HG02938 (cell line): ENCODE measurements around the gene MTHFD2L.
A peak's percentile ranks its signal among the peaks of the same experiment; 100 is the strongest.
"Not testable (repeated sequence)": the region's sequence is repeated elsewhere in the genome, so short reads cannot be mapped to it uniquely, and the experiment has no call there.

Experiments
- ATAC-seq: cut with Tn5 transposase; IDR thresholded peaks from one replicate; pipeline ENCODE4 v1.9.1; 2021; ENCODE audit warnings: mild to moderate bottlenecking, moderate library complexity; ENCODE audit not compliant: unreplicated experiment

The MTHFD2L gene

DNA sequence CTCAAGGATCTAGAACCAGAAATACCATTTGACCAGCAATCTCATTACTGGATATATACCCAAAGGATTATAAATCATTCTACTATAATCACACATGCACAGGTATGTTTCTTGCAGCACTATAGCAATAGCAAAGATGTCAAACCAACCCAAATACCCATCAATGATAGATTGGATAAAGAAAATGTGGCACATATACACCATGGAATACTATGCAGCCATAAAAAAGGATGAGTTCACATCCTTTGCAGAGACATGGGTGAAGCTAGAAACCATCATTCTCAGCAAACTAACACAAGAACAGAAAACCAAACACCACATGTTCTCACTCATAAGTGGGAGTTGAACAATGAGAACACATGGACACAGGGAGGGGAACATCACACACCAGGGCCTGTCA, 25.7 kb upstream of the MTHFD2L start:
- not testable (repeated sequence) for ATAC-seq

DNA sequence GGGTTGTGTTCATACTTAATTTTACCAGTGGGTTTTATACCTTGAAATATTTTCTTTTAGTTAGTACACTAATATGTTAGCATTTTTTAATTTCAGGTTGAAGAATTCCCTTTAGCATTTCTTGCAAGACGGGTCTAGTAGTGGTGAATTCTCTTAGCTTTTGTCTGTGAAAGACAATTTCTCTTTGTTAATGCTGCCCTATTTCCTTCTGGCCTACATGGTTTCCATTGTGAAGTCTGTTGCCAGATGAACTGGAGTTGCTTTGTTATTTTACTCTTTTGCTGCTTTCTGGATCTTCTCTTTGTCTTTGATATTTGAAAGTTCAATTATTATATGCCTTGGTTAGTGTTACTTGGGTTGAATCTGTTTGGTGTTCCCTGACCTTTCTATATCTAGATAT, 25.0 kb upstream of the MTHFD2L start:
- ATAC-seq = no peak

DNA sequence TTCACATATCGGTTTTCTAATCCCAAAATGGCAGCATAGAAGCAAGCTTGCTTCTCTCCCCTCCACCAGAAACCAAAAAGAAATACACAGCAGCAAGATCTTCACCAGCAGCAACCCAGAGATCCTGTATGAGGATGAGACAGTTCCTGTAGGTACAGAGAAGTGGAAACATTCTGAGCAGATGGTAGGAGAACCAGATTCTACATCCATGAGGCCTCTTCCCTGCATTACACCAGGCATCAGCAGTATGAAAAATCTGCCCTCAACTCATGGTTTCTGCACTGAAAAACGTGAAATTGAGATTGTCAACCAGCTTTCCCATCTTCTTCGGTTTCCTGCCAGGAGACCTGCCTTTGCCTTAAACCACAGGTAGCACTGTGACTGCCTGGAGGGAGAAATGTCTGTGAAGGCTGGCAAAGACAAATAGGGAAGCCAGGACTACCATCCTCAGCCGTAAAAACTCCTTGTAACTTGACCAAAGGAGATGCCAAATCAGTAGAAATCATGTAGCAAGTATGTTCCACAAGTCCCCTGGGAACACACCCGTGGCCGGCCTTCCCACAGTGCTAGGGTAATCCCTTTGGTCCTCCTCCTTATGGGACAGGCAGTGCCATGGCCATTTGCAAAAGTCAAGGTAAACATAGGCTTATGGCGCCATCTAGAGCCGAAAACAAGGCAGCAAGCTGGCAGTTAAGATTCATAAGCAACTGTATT, 24.0 kb upstream of the MTHFD2L start:
- ATAC-seq = peak; percentile 89

DNA sequence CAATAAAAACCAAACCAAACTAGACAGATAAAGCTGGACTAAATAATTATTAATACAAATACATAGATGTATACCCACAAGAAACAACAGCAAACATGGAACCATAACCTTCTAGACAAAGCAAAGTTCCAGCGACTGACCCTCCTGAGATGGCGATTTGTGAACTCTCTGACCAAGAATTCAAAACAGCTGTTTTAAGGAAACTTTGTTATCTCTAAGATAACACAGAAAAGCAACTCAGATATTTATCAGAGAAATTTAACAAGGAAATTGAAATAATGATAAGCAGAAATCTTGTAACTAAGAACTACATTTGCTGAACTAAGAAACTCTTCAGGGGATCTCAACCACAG, 23.4 kb upstream of the MTHFD2L start:
- ATAC-seq = no peak

DNA sequence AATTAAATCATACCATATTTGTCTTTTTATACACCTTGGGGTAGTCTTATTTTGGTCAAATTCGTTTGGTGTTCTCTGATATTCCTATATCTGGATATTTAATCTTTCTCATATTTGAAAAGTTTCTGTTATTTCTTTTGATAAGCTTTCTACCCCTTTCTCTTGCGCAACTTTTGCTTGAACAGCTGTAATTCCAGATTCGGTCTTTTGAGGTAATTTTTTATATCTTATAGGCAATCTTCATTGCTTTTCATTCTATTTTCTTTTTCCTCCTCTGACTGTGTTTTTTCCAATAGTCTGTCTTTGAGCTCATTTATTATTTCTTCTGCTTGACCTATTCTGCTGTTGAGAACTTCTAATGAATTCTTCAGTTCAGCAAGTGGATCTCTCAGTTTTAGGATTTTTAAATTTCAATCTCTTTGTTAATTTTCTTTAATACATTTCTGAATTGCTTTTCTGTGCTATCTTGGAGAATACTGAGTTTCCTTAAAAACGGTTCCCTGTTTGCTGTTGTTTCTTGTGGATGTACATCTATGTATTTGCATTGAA, 11.3 kb upstream of the MTHFD2L start:
- ATAC-seq = no peak

DNA sequence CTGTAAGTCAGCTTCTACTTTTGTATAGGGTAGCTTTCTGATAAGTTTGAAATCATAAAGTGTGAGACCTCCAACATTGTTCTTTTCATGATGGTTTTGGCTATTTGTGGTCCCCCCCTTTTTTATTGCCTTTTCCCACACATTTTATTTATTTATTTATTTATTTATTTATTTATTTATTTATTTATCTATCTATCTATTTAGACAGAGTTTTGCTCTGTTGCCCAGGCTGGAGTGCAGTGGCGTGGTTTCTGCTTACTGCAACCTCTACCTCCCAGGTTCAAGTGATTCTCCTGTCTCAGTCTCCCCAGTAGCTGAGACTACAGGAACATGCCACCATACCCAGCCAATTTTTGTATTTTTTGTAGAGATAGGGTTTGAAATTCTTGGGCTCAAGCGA, 9.7 kb upstream of the MTHFD2L start:
- no peak for ATAC-seq

DNA sequence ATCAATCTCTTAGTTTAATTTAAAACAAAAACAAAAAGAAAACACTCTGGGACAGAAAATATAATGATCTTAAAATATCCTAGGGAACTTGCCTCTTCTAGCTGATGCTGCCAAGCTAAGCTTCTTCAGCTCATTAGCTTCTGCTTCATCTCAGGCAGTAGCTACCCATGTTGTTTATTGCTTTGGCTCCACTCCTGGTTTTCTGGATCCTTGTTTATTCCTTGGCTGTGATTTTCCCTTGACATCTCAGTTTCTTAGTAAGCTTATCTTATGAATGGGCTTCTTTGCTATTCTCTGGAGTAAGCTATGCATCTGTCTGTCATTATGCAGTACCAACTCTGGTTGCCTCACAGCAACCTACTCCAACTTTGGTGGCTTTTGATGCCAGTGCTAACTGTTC, 5.1 kb upstream of the MTHFD2L start:
- ATAC-seq = no peak

DNA sequence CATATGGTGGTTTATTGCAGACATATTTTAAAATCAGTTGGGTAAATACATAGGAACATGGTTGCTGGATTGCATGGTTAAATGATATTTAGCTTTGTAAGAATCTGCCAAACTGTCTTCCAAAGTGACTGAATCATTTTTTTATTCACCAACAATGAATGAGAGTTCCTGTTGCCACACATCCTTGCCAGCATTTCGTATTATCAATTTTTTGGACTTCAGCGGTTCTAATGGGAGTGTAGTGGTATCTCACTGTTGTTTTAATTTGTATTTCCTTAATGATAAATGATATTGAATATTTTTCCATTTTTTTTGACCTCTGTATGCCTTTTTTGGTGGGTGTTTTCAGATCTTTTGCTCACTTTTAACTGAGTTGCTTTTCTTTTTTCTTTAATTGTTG, 1.4 kb upstream of the MTHFD2L start:
- ATAC-seq = no peak

DNA sequence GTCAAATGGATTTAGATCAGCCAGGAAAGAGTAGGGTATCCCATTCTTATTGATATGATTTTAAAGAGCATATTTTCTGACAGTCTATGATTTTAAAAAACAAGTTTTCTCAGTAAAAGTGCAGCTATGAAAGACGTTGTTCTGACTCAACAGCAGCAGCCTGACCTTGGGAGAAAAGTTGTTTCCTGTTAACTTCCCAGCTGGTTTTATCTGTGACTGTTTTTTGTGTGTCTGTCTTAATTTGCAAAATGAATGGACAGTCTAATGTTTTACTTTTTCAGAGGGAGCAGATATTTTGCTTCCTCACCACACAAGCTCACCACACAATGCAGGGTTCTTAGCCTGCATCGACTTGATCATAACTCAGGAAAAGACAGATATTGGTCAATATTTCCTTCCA, 764 bp upstream of the MTHFD2L start:
- ATAC-seq = no peak

DNA sequence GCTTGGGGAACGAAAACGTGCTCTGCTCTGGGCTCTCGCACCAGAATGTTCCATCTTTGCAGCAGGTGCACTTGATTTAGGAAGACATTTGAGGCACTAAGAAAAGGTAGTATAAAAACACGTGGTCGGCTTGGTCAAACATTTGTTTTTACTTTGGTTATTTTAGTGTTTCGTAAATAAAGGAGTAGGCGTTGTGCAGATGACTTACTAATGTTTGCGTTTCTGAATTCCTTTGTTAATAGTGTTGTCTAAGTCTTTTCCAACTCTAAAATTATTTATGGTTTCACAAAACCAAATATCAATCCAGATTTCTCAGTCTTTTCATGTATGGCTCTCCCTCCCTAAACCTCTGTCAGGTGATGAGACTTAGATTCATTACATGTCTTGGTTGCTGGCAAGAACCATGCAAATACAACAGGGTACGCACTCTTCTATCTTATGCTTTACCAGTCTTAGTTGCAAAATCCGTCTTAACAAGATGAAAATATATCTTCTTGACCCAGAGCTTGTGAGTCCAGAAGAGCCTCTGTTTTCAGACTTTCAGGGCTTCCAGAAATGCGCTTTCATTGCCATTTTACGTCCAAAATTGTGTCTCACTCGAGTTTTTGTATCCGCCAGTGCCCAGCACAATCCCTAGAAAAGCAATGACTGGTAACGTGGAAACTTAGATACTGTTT, 686 bp downstream of the MTHFD2L start:
- ATAC-seq = no peak

DNA sequence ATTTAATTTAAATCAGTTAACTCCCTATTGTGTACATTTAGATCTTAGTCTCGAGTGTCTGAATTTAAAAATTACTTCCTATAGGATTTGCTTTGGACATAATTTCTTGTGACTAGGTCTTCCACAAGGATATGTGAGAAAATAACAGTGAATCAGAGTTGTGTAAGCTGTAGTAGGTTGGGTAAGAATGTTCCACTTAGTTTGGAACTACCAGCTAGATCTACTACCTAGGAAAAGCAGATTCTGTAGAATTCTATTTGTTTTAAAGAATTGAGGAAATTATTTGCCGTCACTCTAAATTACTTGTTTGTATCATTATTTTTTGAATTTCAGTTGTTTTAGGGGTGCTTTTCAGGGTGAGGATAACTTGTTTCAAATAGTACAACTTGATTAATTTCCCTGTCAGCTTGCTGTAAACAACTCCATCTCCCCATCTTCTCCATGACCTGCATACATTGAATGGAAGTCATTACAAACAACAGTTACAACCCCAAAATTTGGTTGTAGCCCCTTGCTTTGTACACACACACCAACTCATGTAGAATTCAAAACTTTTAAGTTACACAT, 1.3 kb downstream of the MTHFD2L start:
- ATAC-seq = no peak

DNA sequence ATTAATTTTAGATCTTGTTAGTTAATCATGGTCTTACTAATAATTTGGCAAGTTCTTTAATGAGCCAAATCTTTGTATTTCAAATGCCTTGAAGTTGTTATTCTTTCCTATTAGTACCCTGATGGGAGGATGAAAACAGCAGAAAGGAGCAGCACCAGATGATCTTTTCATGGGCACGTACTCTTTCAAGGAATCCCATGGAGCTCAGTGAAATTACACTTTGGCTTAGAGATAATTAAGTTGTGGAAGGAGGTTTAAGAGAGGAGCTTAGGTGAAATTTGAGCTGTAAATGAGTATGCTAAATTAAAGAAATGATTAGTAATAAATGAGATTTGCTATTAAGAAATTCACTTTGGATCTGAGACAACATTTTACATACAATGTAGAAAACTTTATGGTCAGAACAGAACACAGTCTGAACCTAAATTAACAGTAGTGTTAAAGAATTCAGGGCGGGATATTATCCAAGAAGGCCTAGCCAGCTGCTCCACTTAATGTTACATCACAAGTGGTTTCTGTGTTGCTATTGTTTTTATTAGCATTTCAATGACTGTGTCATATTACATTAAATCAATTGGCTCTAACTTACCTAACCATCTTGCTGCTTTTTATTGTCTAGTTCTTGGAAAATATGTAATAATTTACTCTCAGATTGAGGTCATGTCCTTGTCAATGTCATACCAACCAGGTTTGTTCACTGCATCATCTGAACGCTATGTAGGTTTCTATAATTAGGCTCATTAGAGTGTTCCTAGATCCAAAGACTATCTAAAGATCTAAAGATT, 3.9 kb downstream of the MTHFD2L start:
- no peak for ATAC-seq

DNA sequence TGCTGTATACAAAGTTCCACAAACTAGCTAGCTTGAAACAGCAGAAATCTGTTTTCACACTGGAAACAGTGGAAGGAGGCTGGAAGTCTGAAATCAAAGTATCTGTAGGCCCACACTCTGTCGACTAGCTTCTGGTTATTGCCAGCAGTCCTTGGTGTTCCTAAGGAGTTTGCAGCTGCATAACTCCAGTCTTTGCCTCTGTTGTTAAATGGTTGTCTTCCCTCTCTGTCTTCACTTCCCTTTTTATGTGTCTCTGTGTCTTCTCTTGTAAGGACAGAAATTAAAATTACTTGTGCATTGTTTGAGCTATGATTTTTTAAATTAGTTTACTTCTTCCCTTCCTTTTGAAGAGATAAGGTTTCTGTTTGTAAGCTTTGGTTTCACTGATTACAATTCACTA, 8.2 kb downstream of the MTHFD2L start:
- ATAC-seq = no peak

DNA sequence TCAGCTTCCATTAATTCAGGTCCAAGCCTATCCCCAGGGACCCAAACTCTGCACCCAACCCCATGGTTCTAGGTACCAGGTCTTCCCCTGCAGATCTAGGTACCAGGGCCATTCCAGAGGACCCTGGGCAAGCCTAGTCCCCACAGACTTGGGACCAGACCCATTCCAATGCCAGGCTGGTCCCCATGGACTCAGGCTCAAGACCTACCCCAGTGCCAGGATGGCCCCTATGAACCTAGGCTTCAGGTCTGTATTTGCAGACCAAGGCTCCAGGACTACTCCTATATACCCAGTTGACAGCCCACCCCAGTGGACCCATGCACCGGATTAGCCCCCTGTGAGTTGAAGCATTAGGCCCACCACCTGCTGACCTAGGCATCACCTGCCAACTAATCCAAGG, 8.9 kb downstream of the MTHFD2L start:
- ATAC-seq = no peak

DNA sequence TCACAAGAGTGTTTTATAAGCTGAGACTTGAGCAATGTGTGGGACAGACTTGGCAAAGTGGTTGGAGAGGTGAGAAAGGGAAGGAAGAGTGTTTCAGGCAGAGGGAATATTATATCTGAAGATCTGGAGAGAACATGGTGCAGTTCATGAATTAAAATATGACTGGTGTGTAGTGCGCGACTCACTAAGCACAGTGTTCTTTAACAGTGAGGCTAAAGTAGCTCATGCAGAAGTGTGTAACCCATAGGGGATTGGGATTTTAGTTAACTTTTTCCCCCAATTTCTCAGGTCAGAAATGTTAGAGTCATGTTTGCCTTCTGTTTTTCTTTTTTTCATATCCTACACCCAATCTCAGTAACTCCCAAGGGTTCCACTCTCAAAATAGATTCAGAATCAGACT, 9.7 kb downstream of the MTHFD2L start:
- no peak for ATAC-seq

DNA sequence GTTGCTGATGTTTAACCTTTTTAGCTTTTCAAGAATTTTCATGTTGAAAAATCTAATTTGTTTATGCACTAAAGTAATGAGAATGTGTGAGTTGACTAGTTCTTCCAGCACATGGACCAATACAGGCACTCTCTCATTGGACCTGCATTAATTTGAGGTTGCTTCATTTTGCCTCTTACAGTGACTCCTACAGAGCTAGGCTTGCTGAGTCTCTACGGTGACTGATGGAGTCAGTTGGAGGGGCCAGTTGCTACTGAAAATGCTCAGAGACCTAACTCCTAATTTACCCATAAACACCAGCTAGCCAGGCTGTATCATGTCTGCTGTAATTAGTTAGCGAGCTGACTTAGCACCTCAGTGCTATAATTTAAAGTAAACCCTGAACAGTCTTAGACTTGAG, 10.9 kb downstream of the MTHFD2L start:
- no peak for ATAC-seq

DNA sequence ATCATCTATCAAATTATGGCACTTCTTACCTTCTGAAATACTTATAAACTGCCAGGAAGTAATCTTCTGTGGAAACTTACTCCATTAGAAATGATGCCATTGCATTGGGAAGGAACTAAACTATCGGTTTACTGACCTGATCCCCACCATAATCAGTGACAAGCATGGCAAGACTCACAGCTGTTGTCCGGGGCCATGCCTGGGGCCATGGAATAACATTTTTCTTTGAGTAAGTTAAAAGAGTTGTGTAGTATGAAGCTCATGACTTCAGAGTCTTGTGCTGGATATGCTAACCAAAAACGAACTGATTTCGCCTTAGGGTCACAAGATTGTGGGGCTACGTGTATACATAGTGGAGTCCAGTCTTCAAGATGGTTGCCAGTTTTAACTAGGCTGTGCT, 15.4 kb downstream of the MTHFD2L start:
- ATAC-seq = no peak

DNA sequence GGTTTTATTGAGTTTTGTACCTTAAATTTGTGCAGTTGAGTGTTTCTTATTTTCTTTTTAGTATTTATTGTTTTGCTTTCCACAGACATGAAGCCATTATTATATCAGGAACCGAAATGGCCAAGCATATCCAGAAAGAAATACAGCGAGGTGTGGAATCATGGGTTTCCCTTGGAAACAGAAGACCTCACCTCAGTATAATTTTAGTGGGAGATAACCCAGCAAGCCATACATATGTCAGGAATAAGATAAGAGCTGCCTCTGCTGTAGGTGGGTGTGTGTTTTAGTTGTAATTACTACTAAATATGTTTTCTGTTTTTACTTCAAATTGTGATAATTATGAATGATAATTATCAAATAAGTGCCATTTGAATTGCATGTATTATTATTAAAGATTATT, 16.5 kb downstream of the MTHFD2L start:
- no peak for ATAC-seq

DNA sequence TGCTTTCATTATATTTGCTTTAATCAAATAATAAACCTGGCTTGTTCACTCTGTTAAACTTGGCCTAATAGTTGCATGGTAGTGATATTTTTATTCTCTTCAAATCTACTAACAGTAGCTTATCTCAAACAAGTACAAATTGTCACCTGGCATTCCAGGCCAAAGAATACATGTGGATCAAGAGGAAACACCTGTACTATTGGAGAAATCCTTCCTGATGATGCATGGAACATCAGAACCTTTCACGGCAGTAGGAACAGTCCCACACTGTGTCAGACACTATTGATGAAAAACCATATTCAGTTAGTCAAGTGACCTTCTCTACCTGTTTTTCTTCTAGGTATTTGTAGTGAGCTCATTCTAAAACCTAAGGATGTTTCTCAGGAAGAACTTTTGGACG, 17.0 kb downstream of the MTHFD2L start:
- ATAC-seq = no peak

DNA sequence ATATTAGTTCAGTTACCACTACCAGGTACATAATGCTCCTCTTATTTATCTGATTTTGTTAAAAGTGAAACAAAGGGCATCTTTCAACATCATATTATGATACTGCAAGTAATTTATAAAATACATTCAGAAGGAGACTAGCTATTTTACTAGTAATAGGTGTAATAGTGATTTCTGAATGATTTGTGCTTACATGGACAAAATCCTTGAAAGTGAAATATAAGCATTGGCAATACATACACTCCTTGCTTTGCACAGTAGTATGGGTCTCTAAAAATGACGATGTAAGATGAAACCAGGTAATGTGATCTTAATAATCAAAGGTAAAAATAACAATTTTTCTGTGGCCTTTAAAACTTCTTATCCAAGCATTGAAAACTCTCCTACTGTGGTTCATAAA, 17.5 kb downstream of the MTHFD2L start:
- no peak for ATAC-seq

DNA sequence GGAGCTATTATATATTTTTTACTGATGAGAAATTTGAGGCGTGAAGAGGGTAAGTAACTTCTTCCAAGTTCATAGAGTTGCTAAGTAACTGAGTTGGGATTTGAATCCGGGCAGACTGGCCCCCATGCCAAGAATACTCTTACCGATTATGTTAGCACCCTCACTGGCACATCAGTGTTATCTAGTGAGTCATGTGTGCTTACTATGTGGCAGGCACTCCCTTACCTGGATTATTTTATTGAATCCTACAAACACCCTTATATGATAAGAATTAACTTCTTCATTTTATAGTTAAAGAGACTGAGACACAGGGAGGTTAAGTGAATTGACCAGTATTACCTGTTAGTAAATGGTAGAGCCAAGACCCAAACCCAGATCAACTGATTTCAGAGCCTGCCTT, 20.9 kb downstream of the MTHFD2L start:
- ATAC-seq = no peak

DNA sequence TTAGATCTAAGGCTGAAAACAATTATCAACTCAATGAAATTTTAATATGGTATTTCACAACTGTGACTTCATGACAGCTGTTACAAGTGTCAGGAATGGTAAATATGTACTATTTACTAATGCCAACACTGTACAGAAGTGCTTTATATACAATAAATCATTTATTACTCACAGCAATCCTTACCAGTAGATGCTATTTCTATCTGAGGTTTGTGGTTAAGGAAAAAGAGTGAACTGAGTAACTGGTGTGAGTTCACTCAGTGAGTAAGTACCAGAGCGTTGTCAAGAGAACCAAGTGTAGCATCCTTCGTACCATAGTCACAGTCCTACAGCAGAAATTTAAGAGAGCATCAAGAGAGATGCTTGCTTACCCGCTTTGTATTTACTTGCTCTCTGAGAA, 23.3 kb downstream of the MTHFD2L start:
- ATAC-seq = no peak
